HEK293 (cell line): Measurements from ENCODE around the gene AK8.

Source experiments
- CTCF ChIA-PET: fragments of 350-600 bp; formaldehyde crosslinking; extraction: SDS; loops from one replicate; lab custom pipeline; 2021; ENCODE audit warnings: antibody characterized with exemption; lab: Yijun Ruan, JAX
- POLR2A ChIA-PET: fragments of 300-600 bp; formaldehyde crosslinking; extraction: SDS; loops from one replicate; lab custom pipeline; 2020; ENCODE audit warnings: antibody characterized with exemption, inconsistent platforms; lab: Yijun Ruan, JAX
- H3K27ac ChIP-seq: fragments of 200-500 bp; sonication (Bioruptor generic); 2 replicates; pipeline ENCODE4 v1.5.1; 2014; ENCODE audit warnings: low read depth, low read length, control low read depth, inconsistent platforms; ENCODE audit errors: extremely low read depth
- H3K36me3 ChIP-seq, 2 experiments: fragments of 200-500 bp in 1 of 2; sonication (Bioruptor generic) in 1 of 2; 1 replicate in 1 of 2; 2 replicates in 1 of 2; pipeline ENCODE4 v1.5.1; 2014 to 2017; ENCODE audit warnings: inconsistent platforms in 2 of 2, low read length in 2 of 2; ENCODE audit not compliant: control insufficient read depth in 2 of 2, insufficient read depth in 1 of 2
- H3K4me1 ChIP-seq: fragments of 200-500 bp; sonication (Bioruptor generic); 2 replicates; pipeline ENCODE4 v1.5.1; 2014; ENCODE audit warnings: mild to moderate bottlenecking, low read length, inconsistent platforms; ENCODE audit not compliant: control insufficient read depth, insufficient read depth
- H3K4me3 ChIP-seq: 2 replicates; pipeline ENCODE4 v1.5.1; 2011; ENCODE audit warnings: low read depth, mild to moderate bottlenecking, control low read depth, low read length, moderate library complexity
- H3K9me3 ChIP-seq: fragments of 200-500 bp; sonication (Bioruptor generic); 2 replicates; pipeline ENCODE4 v1.5.1; 2014; ENCODE audit warnings: low read depth, low read length, inconsistent platforms; ENCODE audit not compliant: control insufficient read depth, insufficient read depth
- ATF2 ChIP-seq: fragments of 450-650 bp; formaldehyde crosslinking; IDR thresholded peaks from 2 replicates; pipeline ENCODE4 v1.5.1; 2016; ENCODE audit warnings: missing biosample characterization, missing genetic modification characterization, low read depth
- EGR2 ChIP-seq: fragments of 450-650 bp; formaldehyde crosslinking; IDR thresholded peaks from 2 replicates; pipeline ENCODE4 v1.5.1; 2016; ENCODE audit warnings: low read depth, missing biosample characterization, missing genetic modification characterization
- GLI4 ChIP-seq: fragments of 450-650 bp; formaldehyde crosslinking; IDR thresholded peaks from 2 replicates; pipeline ENCODE4 v1.5.1; 2016; ENCODE audit warnings: missing biosample characterization, missing genetic modification characterization
- HOXC10 ChIP-seq: sonication (generic); formaldehyde crosslinking; IDR thresholded peaks from 2 replicates; pipeline ENCODE4 v1.8.1; 2023; ENCODE audit warnings: mild to moderate bottlenecking, missing genetic modification reagents
- IKZF3 ChIP-seq: fragments of 450-650 bp; IDR thresholded peaks from 2 replicates; pipeline ENCODE4 v1.5.0; 2018; ENCODE audit warnings: missing biosample characterization, mild to moderate bottlenecking, missing genetic modification characterization, moderate library complexity
- KLF17 ChIP-seq: fragments of 450-650 bp; formaldehyde crosslinking; IDR thresholded peaks from 2 replicates; pipeline ENCODE4 v1.5.1; 2016; ENCODE audit warnings: missing biosample characterization, missing genetic modification characterization
- YY2 ChIP-seq: fragments of 450-650 bp; formaldehyde crosslinking; IDR thresholded peaks from 2 replicates; pipeline ENCODE4 v1.5.1; 2016; ENCODE audit warnings: missing biosample characterization, missing genetic modification characterization
- ZBTB7A ChIP-seq: fragments of 450-650 bp; formaldehyde crosslinking; IDR thresholded peaks from 2 replicates; pipeline ENCODE4 v1.5.1; 2016; ENCODE audit warnings: low read depth, missing biosample characterization, missing genetic modification characterization
- ZIC2 ChIP-seq: fragments of 450-650 bp; formaldehyde crosslinking; IDR thresholded peaks from 2 replicates; pipeline ENCODE4 v1.5.1; 2016; ENCODE audit warnings: missing biosample characterization, missing genetic modification characterization
- ZNF148 ChIP-seq: fragments of 450-650 bp; formaldehyde crosslinking; IDR thresholded peaks from 2 replicates; pipeline ENCODE4 v1.5.0; 2017; ENCODE audit warnings: missing biosample characterization, missing genetic modification characterization, borderline replicate concordance
- ZNF19 ChIP-seq: fragments of 450-650 bp; formaldehyde crosslinking; IDR thresholded peaks from 2 replicates; pipeline ENCODE4; 2016; ENCODE audit warnings: missing biosample characterization, missing genetic modification characterization, low read depth
- ZNF302 ChIP-seq: fragments of 450-650 bp; formaldehyde crosslinking; IDR thresholded peaks from 2 replicates; pipeline ENCODE4 v1.5.1; 2016; ENCODE audit warnings: missing biosample characterization, missing genetic modification characterization, low read depth
- ZNF426 ChIP-seq: fragments of 450-650 bp; formaldehyde crosslinking; IDR thresholded peaks from 2 replicates; pipeline ENCODE4 v1.5.1; 2017; ENCODE audit warnings: missing biosample characterization, missing genetic modification characterization, mild to moderate bottlenecking, inconsistent platforms, moderate library complexity
- ZNF621 ChIP-seq: fragments of 450-650 bp; formaldehyde crosslinking; IDR thresholded peaks from 2 replicates; pipeline ENCODE4 v1.5.1; 2017; ENCODE audit warnings: missing biosample characterization, missing genetic modification characterization
- ZNF707 ChIP-seq: fragments of 450-650 bp; formaldehyde crosslinking; IDR thresholded peaks from 2 replicates; pipeline ENCODE4 v1.5.1; 2016; ENCODE audit warnings: missing biosample characterization, missing genetic modification characterization
- ZNF785 ChIP-seq: fragments of 450-650 bp; formaldehyde crosslinking; IDR thresholded peaks from 2 replicates; pipeline ENCODE4 v1.5.1; 2016; ENCODE audit warnings: missing biosample characterization, missing genetic modification characterization
- ZNF792 ChIP-seq: fragments of 450-650 bp; formaldehyde crosslinking; IDR thresholded peaks from 2 replicates; pipeline ENCODE4 v1.5.1; 2016; ENCODE audit warnings: missing biosample characterization, missing genetic modification characterization
- ZSCAN5A ChIP-seq: fragments of 450-650 bp; formaldehyde crosslinking; IDR thresholded peaks from 2 replicates; pipeline ENCODE4 v1.5.1; 2016; ENCODE audit warnings: missing biosample characterization, missing genetic modification characterization

The AK8 gene

GRCh38 chr9:132853482-132853881, 24.6 kb downstream of the AK8 start (continued):
- TF ChIP-seq ZNF426 (tag by site-specific recombination) (no peak), ZNF148 (tag by site-specific recombination) (no peak), ZNF785 (tag by site-specific recombination) (no peak), HOXC10 (CRISPR knock-in tag) (no peak), ZIC2 (tag by site-specific recombination) (no peak), ZNF302 (tag by site-specific recombination) (no peak)

- no peak overlapping the region for H3K4me3 ChIP-seq
- no peaks in the 10 kb centered on the region for H3K36me3 ChIP-seq
- no peak overlapping the region for H3K27ac ChIP-seq
- POLR2A ChIA-PET: no interaction called here
- no peak for TF ChIP-seq ZNF621
- no peak for TF ChIP-seq ZSCAN5A
- TF ChIP-seq ZNF707: no peak
- TF ChIP-seq YY2: no peak
- TF ChIP-seq ZNF19 (tag by site-specific recombination): no peak
- TF ChIP-seq ZNF785 (tag by site-specific recombination): no peak
- TF ChIP-seq ATF2 (tag by site-specific recombination): no peak
- no peak for TF ChIP-seq GLI4
- TF ChIP-seq ZNF792 (tag by site-specific recombination): no peak
- TF ChIP-seq KLF17 (tag by site-specific recombination): no peak
- no peak for TF ChIP-seq ZBTB7A (tag by site-specific recombination)
- TF ChIP-seq IKZF3 (tag by site-specific recombination): no peak
- TF ChIP-seq EGR2 (tag by site-specific recombination): no peak
- no peaks in the 10 kb centered on the region for H3K9me3 ChIP-seq
- H3K4me1 ChIP-seq: no peaks in the 10 kb centered on the region
- CTCF ChIA-PET: interaction anchor here (1.0 to 1.1 kb wide), 2 partner anchors 10 to 51 kb away, joined by 3 read pairs; no protein-coding TSS in a partner anchor
Observed at GRCh38 chr9:132849185-132849706, 28.8 kb downstream of the AK8 start.
